ENCODE results near the gene PRPF38B. TPM values are rescaled to one million over a fixed set of nuclear protein-coding genes. Genes with fewer than 3 reads are reported as not detected.

PRPF38B gene
- polyA plus RNA-seq, 1 donor (not counting 4 experiments of a cell fraction or from before 2014, with no cell fraction given): 41.0 TPM

DNA sequence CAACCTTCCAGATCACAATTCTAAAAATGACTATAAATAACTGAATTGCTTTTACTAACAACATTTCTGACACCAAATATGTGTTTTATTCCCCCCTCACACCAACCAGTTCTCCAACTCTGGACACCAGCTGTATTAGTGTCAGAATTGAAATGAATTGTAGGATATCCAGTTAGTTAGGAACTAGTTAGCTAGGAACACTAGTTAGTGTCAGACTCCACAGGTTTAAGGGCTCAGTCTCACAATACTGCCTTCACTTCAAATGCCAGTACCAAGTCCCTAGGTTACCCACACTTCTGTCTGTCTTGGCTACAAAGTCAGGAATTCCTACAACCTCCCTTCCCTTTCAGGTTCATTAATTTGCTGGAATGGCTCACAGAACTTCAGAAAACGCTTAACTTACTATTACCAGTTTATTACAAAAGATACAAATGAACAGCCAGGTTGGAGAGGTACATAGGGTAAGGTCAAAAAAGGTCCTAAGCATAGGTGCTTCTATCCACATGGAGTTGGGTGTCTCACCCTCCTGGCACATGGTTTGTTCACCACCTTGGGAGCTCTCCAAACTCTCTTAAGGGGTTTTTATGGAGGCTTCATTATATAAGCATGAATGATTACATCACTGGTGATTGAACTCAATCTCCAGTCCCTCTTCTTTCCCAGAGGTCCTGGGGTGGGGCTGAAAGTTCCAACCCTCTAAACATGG is 58.5 kb downstream of the PRPF38B start:
- H3K36me3 ChIP-seq (ENCODE audit: control insufficient read depth in 2 of 2, extremely low read depth in 1 of 2, insufficient read depth in 2 of 2, low read length in 2 of 2): peaks cover 0 to 2% of the 10 kb centered on the region in 2 experiments
- no peak for FAIRE-seq
- no peaks in the 10 kb centered on the region for H4K20me1 ChIP-seq (ENCODE audit: control insufficient read depth, extremely low read depth, insufficient read depth, low read length)
- H3K9me3 ChIP-seq (ENCODE audit: control insufficient read depth, low read depth, low read length): no peaks in the 10 kb centered on the region
- H3K79me2 ChIP-seq (ENCODE audit: control insufficient read depth, insufficient read depth, low read length): peaks cover 36% of the 10 kb centered on the region
- H3K4me3 ChIP-seq (ENCODE audit: control insufficient read depth in 2 of 3, extremely low read depth in 1 of 3, insufficient read depth in 2 of 3, low read depth in 1 of 3, low read length in 3 of 3): no peak overlapping the region
- H3K4me2 ChIP-seq (ENCODE audit: control insufficient read depth, extremely low read depth, insufficient read depth, low read depth, low read length): no peak overlapping the region
- no peak overlapping the region for H3K9ac ChIP-seq (ENCODE audit: control insufficient read depth, extremely low read depth, insufficient read depth, low read length)
- no peak for TF ChIP-seq CTCF (optimal IDR thresholded peaks at IDR 0.05 in 1 of 3, IDR thresholded peaks at IDR 0.05 in 1 of 3, conservative IDR thresholded peaks at IDR 0.05 in 1 of 3; ENCODE audit: extremely low read depth in 1 of 3, insufficient read depth in 2 of 3, low read length in 3 of 3)
- TF ChIP-seq EZH2 (IDR thresholded peaks at IDR 0.05; ENCODE audit: low read length): no peak
- H3K27ac ChIP-seq (ENCODE audit: control insufficient read depth, insufficient read depth, low read length): no peak overlapping the region
- no peak for DNase-seq (ENCODE audit: low read depth, low spot score)
- H3K27me3 ChIP-seq (ENCODE audit: control insufficient read depth, extremely low read depth, insufficient read depth, low read length): no peaks in the 10 kb centered on the region
- peaks cover 19% of the 10 kb centered on the region for H3K4me1 ChIP-seq (ENCODE audit: control insufficient read depth, extremely low read depth, insufficient read depth, low read length)
- H2AFZ ChIP-seq (ENCODE audit: control insufficient read depth, low read length): no peak overlapping the region
- dilution Hi-C loops (cut with MboI; ENCODE audit: extremely low pct_ligation_motif_present, low sequenced_read_pairs): no loop called here
- H3K9me1 ChIP-seq (ENCODE audit: control insufficient read depth, extremely low read depth, insufficient read depth, low read length): peaks cover 2% of the 10 kb centered on the region

Other genes with a start within 250 kb of the PRPF38B start
- gene NBPF6, start 242.0 kb upstream of the PRPF38B start, polyA plus RNA-seq: not detected in 3 replicates
- 0.95 to 2.0 TPM (median 1.6 TPM) in 3 replicates for gene EEIG2, start 132.2 kb upstream of the PRPF38B start, polyA plus RNA-seq
- gene HENMT1, start 31.2 kb upstream of the PRPF38B start, polyA plus RNA-seq: 1.2 to 1.7 TPM (median 1.6 TPM) in 3 replicates
- 0.03 to 0.05 TPM in 2 of 3 replicates, not detected in the other for gene FNDC7, start 20.6 kb downstream of the PRPF38B start, polyA plus RNA-seq
- gene STXBP3, start 54.4 kb downstream of the PRPF38B start, polyA plus RNA-seq: 18.4 to 36.3 TPM (median 20.2 TPM) in 3 replicates
- 4.6 to 6.9 TPM (median 5.1 TPM) in 3 replicates for gene AKNAD1, start 164.8 kb downstream of the PRPF38B start, polyA plus RNA-seq
- gene GPSM2, start 184.7 kb downstream of the PRPF38B start, polyA plus RNA-seq: 58.0 to 109 TPM (median 74.7 TPM) in 3 replicates

Data from keratinocyte (primary cell).